Measurements from ENCODE around the gene GPR101.

GPR101 gene

GRCh38 chrX:137044893-137045292 lies 11.1 kb upstream of the GPR101 start:
- Histone ChIP-seq H3K4me3 (ENCODE audit: insufficient read depth, low read length, poor library complexity, severe bottlenecking) (no peak overlapping the region), H3K79me2 (ENCODE audit: insufficient read depth, low read length) (no peaks in the 10 kb centered on the region), H2AFZ (ENCODE audit: low read depth, low read length, severe bottlenecking) (no peak overlapping the region), H3K36me3 (ENCODE audit: low read length) (no peaks in the 10 kb centered on the region), H4K20me1 (ENCODE audit: low read depth, low read length) (no peaks in the 10 kb centered on the region), H3K4me2 (ENCODE audit: low read depth, low read length, poor library complexity, severe bottlenecking) (no peak overlapping the region), H3K27me3 (ENCODE audit: low read length) (no peaks in the 10 kb centered on the region), H3K9ac (ENCODE audit: low read length) (no peak overlapping the region), H3F3A (ENCODE audit: insufficient read depth) (no peaks in the 10 kb centered on the region), H3K27ac (ENCODE audit: low read depth, low read length) (no peak overlapping the region), H3K9me3 (ENCODE audit: insufficient read depth, low read length) (no peaks in the 10 kb centered on the region), H3K9me2 (replicated peaks; ENCODE audit: insufficient read depth, low read length) (no peaks in the 10 kb centered on the region)
- TF ChIP-seq CTCF (IDR thresholded peaks at IDR 0.05; ENCODE audit: insufficient read depth, low read length, poor library complexity, severe bottlenecking) (no peak), EZH2phosphoT487 (conservative IDR thresholded peaks at IDR 0.05; ENCODE audit: low read length) (no peak)

- no peaks in the 10 kb centered on the region for H3F3A ChIP-seq (ENCODE audit: insufficient read depth)
- H2AFZ ChIP-seq (ENCODE audit: low read depth, low read length, severe bottlenecking), result no peak overlapping the region
- H3K4me3 ChIP-seq (ENCODE audit: insufficient read depth, low read length, poor library complexity, severe bottlenecking), result no peak overlapping the region
- no peaks in the 10 kb centered on the region for H4K20me1 ChIP-seq (ENCODE audit: low read depth, low read length)
- TF ChIP-seq EZH2phosphoT487 (conservative IDR thresholded peaks at IDR 0.05; ENCODE audit: low read length) (no peak), CTCF (IDR thresholded peaks at IDR 0.05; ENCODE audit: insufficient read depth, low read length, poor library complexity, severe bottlenecking) (no peak)
- H3K27ac ChIP-seq (ENCODE audit: low read depth, low read length), result no peak overlapping the region
- no peaks in the 10 kb centered on the region for H3K9me3 ChIP-seq (ENCODE audit: insufficient read depth, low read length)
- H3K36me3 ChIP-seq (ENCODE audit: low read length), result no peaks in the 10 kb centered on the region
- H3K9me2 ChIP-seq (replicated peaks; ENCODE audit: insufficient read depth, low read length), result no peaks in the 10 kb centered on the region
- H3K27me3 ChIP-seq (ENCODE audit: low read length), result no peaks in the 10 kb centered on the region
- H3K4me2 ChIP-seq (ENCODE audit: low read depth, low read length, poor library complexity, severe bottlenecking), result no peak overlapping the region
- no peaks in the 10 kb centered on the region for H3K79me2 ChIP-seq (ENCODE audit: insufficient read depth, low read length)
- H3K9ac ChIP-seq (ENCODE audit: low read length), result no peak overlapping the region
These were observed 9.9 kb upstream of the GPR101 start for GRCh38 chrX:137043736-137044135.

GRCh38 chrX:137041329-137041728 lies 7.5 kb upstream of the GPR101 start:
- Histone ChIP-seq H2AFZ (ENCODE audit: low read depth, low read length, severe bottlenecking) (no peak overlapping the region), H4K20me1 (ENCODE audit: low read depth, low read length) (no peaks in the 10 kb centered on the region), H3K36me3 (ENCODE audit: low read length) (no peaks in the 10 kb centered on the region), H3K4me3 (ENCODE audit: insufficient read depth, low read length, poor library complexity, severe bottlenecking) (no peak overlapping the region), H3K9ac (ENCODE audit: low read length) (no peak overlapping the region), H3F3A (ENCODE audit: insufficient read depth) (no peaks in the 10 kb centered on the region), H3K79me2 (ENCODE audit: insufficient read depth, low read length) (no peaks in the 10 kb centered on the region), H3K27ac (ENCODE audit: low read depth, low read length) (no peak overlapping the region), H3K27me3 (ENCODE audit: low read length) (no peaks in the 10 kb centered on the region), H3K4me2 (ENCODE audit: low read depth, low read length, poor library complexity, severe bottlenecking) (no peak overlapping the region), H3K9me3 (ENCODE audit: insufficient read depth, low read length) (no peaks in the 10 kb centered on the region), H3K9me2 (replicated peaks; ENCODE audit: insufficient read depth, low read length) (no peaks in the 10 kb centered on the region)
- TF ChIP-seq CTCF (IDR thresholded peaks at IDR 0.05; ENCODE audit: insufficient read depth, low read length, poor library complexity, severe bottlenecking) (no peak), EZH2phosphoT487 (conservative IDR thresholded peaks at IDR 0.05; ENCODE audit: low read length) (no peak)
